GM12892 (cell line): ENCODE results near the gene APLP2.
A peak's percentile ranks its signal among the peaks of the same experiment; 100 is the strongest.

Experiments used
- POLR2A ChIP-seq: IDR thresholded peaks from 2 replicates; pipeline ENCODE4 v1.6.1; 2011; ENCODE audit warnings: low read depth, low read length, control low read depth
- POLR2AphosphoS5 ChIP-seq: IDR thresholded peaks from 2 replicates; pipeline ENCODE4 v1.6.1; 2011; ENCODE audit warnings: low read depth, low read length, control low read depth
- TAF1 ChIP-seq: IDR thresholded peaks from 2 replicates; pipeline ENCODE4 v1.6.1; 2011; ENCODE audit warnings: low read depth, mild to moderate bottlenecking, control low read depth, low read length, borderline replicate concordance

DNA sequence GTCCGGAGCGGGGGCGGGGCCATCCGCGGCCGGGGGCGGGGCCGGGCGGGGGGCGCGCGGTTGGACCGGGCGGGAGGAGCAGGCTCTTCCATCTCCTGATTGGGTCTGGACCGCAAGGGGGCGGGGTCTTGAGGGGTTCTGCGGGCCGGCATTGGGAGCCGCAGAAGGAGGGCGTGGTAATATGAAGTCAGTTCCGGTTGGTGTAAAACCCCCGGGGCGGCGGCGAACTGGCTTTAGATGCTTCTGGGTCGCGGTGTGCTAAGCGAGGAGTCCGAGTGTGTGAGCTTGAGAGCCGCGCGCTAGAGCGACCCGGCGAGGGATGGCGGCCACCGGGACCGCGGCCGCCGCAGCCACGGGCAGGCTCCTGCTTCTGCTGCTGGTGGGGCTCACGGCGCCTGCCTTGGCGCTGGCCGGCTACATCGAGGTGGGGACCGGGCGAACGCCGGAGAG lies at the start of gene APLP2:
- TF ChIP-seq POLR2A (peak; percentile 90), TAF1 (peak; percentile 94), POLR2AphosphoS5 (peak; percentile 83; the same call in 1 of the 2 replicates)
